Measurements from ENCODE around the gene MGLL. TPM values are rescaled to one million over a fixed set of nuclear protein-coding genes. Genes with fewer than 3 reads are reported as not detected.
"Not testable (repeated sequence)": the region's sequence is repeated elsewhere in the genome, so short reads cannot be mapped to it uniquely, and the experiment has no call there.

The MGLL gene
- polyA plus RNA-seq, 1 experiment: 108 TPM

DNA sequence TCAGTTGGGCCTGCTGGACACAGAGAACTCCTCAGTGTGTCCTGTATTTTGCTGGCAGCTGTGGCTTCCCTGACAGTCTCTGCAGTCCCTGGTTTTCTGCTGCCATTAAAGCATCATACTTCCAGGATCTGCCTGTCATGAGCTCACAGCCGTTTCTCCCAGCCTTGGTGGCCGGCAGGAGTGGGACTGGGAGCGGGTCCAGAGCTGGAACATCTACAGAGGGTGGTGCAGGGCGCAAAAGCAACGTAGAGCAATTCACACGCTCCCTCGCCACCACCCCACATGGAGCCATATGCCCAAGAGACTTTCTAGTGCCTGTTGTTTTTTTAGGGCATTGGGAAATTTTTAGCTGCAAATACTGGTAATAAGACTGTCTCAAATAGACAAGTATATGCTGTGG is 116.0 kb downstream of the MGLL start:
- ChIA-PET POLR2A (no interaction called here), CTCF (interaction anchor here (0.8 to 1.2 kb wide), 3 partner anchors 9 to 15 kb away, joined by 3 to 5 read pairs (median 5); no protein-coding TSS in a partner anchor)
- H3K36me3 ChIP-seq (ENCODE audit: control insufficient read depth, insufficient read depth, low read length): peaks cover 7% of the 10 kb centered on the region
- DNase-seq (ENCODE audit: low read depth): no peak
- H3K4me3 ChIP-seq (ENCODE audit: low read depth, low read length): no peak overlapping the region
- TF ChIP-seq CTCF (IDR thresholded peaks at IDR 0.05; ENCODE audit: insufficient read depth, low read depth, low read length): no peak
- H3K27me3 ChIP-seq (ENCODE audit: control insufficient read depth, insufficient read depth, low read length): no peaks in the 10 kb centered on the region

- DNase-seq (ENCODE audit: low read depth); POLR2A ChIA-PET; H3K36me3 ChIP-seq (ENCODE audit: control insufficient read depth, insufficient read depth, low read length); CTCF ChIA-PET; H3K4me3 ChIP-seq (ENCODE audit: low read depth, low read length); H3K27me3 ChIP-seq (ENCODE audit: control insufficient read depth, insufficient read depth, low read length): not testable (repeated sequence)
These were observed 117.5 kb downstream of the MGLL start for GRCh38 chr3:127704840-127705239.

GRCh38 chr3:127702151-127702578 is 120.2 kb downstream of the MGLL start:
- H3K4me3 ChIP-seq (ENCODE audit: low read depth, low read length): no peak overlapping the region
- no peak for TF ChIP-seq CTCF (IDR thresholded peaks at IDR 0.05; ENCODE audit: insufficient read depth, low read depth, low read length)
- H3K27me3 ChIP-seq (ENCODE audit: control insufficient read depth, insufficient read depth, low read length): no peaks in the 10 kb centered on the region
- POLR2A ChIA-PET: no interaction called here
- peaks cover 7% of the 10 kb centered on the region for H3K36me3 ChIP-seq (ENCODE audit: control insufficient read depth, insufficient read depth, low read length)
- DNase-seq (ENCODE audit: low read depth): no peak
- CTCF ChIA-PET: interaction anchor here (1.1 kb wide), 1 partner anchor 11 kb away, joined by 4 read pairs; no protein-coding TSS in a partner anchor

DNA sequence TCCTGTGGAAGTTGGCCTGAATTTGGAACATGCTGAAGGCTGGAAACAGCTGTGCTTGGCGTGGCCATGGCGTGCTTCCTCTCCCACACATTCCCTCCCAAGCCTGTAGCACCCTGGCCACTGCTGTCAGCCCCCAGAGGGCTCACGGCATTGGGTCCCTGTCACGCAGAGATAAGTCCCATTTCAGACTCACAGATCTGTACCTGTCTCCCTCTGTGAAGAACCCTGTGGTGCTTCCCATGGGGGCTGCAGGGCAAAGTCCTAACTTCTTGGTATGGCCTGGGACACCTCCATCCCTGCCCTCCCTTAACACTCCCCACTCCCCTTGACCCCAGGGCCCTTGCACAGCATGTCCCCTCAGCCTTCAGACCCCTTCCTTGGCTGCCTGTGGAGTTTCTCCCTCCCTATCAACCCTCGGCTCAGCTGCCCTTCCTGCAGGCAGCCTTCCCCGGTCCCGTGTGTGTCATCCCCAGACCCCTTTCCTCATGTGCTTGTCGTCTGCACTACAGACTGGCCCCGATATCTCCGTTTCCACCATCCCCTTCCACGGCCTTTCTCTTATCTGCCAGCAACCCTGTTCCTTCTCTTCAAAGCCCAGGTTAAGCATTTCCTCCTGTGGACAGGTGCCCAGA is 120.9 kb downstream of the MGLL start:
- DNase-seq (ENCODE audit: low read depth): no peak

DNA sequence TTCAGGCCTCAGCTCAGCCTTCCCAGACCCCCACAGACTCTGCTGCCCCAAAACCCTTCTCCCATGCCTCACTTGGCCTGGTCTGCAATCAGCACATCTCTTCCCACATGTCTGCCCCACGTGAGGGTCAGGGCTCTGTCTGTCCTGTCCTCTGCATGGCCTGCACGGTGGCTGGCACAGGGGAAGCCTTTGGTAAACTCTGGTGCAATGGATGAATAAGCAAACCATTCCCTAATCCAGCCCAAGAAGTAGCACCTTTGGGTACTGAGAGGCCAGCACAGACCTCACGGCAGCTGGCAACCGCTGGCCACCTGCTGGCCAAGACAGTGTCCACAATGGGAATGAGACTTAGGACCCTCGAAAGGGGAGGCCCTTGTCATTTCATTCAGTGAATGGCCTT is 121.9 kb downstream of the MGLL start:
- POLR2A ChIA-PET: no interaction called here

More for the DNA sequence above, 120.9 kb downstream of the MGLL start:
- TF ChIP-seq CTCF (IDR thresholded peaks at IDR 0.05; ENCODE audit: insufficient read depth, low read depth, low read length): no peak
- ChIA-PET POLR2A (no interaction called here), CTCF (interaction anchor here (1.1 kb wide), 1 partner anchor 11 kb away, joined by 4 read pairs; no protein-coding TSS in a partner anchor)
- peaks cover 5% of the 10 kb centered on the region; the same call in 1 of the 2 replicates for H3K36me3 ChIP-seq (ENCODE audit: control insufficient read depth, insufficient read depth, low read length)
- no peaks in the 10 kb centered on the region for H3K27me3 ChIP-seq (ENCODE audit: control insufficient read depth, insufficient read depth, low read length)
- no peak overlapping the region for H3K4me3 ChIP-seq (ENCODE audit: low read depth, low read length)

More for the DNA sequence above, 121.9 kb downstream of the MGLL start:
- DNase-seq (ENCODE audit: low read depth): no peak
- CTCF ChIA-PET: interaction anchor here (0.6 to 1.7 kb wide), 2 partner anchors 9 to 91 kb away, joined by 4 to 8 read pairs; no protein-coding TSS in a partner anchor
- Histone ChIP-seq H3K36me3 (ENCODE audit: control insufficient read depth, insufficient read depth, low read length) (peaks cover 2% of the 10 kb centered on the region; the same call in 1 of the 2 replicates), H3K4me3 (ENCODE audit: low read depth, low read length) (no peak overlapping the region), H3K27me3 (ENCODE audit: control insufficient read depth, insufficient read depth, low read length) (no peaks in the 10 kb centered on the region)
- TF ChIP-seq CTCF (IDR thresholded peaks at IDR 0.05; ENCODE audit: insufficient read depth, low read depth, low read length): no peak

Measured in BJ (cell line).